Fibroblast of skin of left biceps (primary cell): ENCODE measurements around the gene CSAG1.
"Not testable (repeated sequence)": the region's sequence is repeated elsewhere in the genome, so short reads cannot be mapped to it uniquely, and the experiment has no call there.

Experiments used
- DNase-seq, 2 experiments: peaks; one replicate each; pipeline ENCODE4 v3.0.0-alpha.2; 2013; ENCODE audit warnings: low read depth in 2 of 2

CSAG1 gene

DNA sequence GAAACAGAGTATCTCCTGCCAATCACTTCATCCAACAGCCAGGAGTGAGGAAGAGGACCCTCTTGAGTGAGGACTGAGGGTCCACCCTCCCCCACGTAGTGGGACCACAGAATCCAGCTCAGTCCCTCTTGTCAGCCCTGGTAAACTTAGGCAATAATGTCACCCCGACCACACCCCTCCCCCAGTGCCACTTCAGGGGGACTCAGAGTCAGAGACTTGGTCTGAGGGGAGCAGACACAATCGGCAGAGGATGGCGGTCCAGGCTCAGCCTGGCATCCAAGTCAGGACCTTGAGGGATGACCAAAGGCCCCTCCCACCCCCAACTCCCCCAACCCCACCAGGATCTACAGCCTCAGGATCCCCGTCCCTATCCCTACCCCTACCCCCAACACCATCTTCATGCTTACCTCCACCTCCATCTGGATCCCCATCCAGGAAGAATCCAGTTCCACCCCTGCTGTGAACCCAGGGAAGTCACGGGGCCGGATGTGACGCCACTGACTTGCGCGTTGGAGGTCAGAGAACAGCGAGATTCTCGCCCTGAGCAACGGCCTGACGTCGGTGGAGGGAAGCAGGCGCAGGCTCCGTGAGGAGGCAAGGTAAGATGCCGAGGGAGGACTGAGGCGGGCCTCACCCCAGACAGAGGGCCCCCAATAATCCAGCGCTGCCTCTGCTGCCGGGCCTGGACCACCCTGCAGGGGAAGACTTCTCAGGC lies at the start of gene CSAG1, which contains the start of gene MAGEA12:
Gene CSAG1, minus strand, starts transcription at position 461 of the 715 bp plus-strand sequence. CDS start 1,261 bp downstream, outside the sequence.
Gene MAGEA12, plus strand, starts transcription at position 497 of the 715 bp plus-strand sequence. CDS start 2,405 bp downstream, outside the sequence.
- DNase-seq: no peak

DNA sequence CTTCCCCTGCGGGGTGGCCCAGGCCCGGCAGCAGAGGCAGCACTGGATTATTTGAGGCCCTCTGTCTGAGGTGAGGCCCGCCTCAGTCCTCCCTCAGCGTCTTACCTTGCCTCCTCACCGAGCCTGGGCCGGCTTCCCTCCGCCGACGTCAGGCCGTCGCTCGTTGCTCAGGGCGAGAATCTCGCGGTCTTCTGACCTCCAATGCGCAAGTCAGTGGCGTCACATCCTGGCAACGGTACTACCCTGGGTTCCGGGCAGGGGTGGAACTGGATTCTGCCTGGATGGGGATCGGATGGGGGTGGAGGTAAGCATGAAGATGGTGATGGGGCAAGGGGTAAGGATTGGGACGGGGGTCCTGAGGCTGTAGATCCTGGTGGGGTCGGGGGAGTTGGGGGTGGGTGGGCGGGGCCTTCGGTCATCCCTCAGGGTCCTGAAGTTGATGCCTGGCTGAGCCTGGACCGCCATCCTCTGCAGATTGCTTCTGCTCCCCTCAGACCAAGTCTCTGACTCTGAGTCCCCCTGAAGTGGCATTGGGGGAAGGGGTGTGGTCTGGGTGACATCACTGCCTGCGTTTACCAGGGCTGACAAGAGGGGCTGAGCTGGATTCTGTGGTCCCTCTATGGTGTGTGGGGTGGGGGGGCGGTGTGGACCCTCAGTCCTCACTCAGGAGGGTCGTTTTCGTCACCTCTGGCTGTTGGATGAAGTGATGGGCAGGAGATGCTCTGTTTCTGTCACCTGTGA lies 36.2 kb upstream of the CSAG1 start, which contains the start of gene MAGEA6:
Gene MAGEA6, minus strand, starts transcription at position 141 of the 741 bp plus-strand sequence. CDS start 2,039 bp downstream, outside the sequence.
- not testable (repeated sequence) for DNase-seq

GRCh38 chrX:152766562-152766961 lies 33.0 kb upstream of the CSAG1 start:
- DNase-seq: not testable (repeated sequence)

GRCh38 chrX:152761582-152761981 lies 28.1 kb upstream of the CSAG1 start:
- not testable (repeated sequence) for DNase-seq

DNA sequence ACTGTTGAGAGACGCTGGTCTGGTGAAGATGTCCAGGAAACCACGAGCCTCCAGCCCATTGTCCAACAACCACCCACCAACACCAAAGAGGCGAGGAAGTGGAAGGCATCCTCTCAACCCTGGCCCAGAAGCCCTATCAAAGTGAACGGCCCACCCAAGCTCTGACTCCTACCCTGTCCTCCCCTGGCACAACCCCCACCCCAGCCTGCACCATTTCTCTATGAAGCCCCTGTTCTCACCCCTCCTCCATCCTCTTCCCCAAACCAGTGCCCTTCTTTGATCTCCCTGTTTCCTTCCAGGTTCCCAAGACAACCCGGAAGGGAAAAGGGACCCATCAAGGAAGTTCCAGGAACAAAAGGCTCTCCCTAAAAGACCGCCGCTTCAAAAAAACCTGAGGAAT lies 26.0 kb upstream of the CSAG1 start:
- not testable (repeated sequence) for DNase-seq

- DNase-seq: not testable (repeated sequence)
These were observed 25.4 kb upstream of the CSAG1 start, which contains the start of gene CSAG3 for GRCh38 chrX:152758918-152759317. Gene CSAG3, plus strand, starts transcription at chrX:152759218.

GRCh38 chrX:152754871-152755270 lies 21.4 kb upstream of the CSAG1 start:
- not testable (repeated sequence) for DNase-seq

GRCh38 chrX:152753686-152754650 lies 20.4 kb upstream of the CSAG1 start, which contains the start of gene MAGEA2:
Gene MAGEA2, minus strand, starts transcription at chrX:152753842. Its CDS starts 2,479 bp downstream, at chrX:152751363.
- DNase-seq: not testable (repeated sequence)

DNA sequence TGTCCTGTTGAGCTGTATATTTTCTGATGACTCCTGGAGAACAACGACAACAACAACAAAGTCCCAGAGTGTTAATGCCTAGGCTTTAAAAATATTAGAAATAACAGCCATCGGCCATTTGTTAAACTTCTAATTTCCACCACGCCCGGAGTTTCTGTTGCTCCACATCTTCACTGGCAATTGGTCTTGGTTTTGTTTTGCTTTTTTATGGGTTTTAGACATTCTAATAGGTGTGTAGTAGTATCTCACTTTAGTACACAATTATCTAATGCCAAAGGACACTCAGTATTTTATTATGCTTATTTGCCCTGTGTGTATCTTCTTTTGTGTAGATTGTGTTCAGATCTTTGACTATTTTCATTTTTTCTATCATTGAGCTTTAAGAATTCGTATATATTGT lies 5.0 kb upstream of the CSAG1 start:
- DNase-seq: no peak

DNA sequence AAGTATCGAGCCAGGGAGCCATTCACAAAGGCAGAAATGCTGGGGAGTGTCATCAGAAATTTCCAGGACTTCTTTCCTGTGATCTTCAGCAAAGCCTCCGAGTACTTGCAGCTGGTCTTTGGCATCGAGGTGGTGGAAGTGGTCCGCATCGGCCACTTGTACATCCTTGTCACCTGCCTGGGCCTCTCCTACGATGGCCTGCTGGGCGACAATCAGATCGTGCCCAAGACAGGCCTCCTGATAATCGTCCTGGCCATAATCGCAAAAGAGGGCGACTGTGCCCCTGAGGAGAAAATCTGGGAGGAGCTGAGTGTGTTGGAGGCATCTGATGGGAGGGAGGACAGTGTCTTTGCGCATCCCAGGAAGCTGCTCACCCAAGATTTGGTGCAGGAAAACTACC lies 3.0 kb upstream of the CSAG1 start:
- DNase-seq: not testable (repeated sequence)

- DNase-seq: no peak
These were observed 2.5 kb upstream of the CSAG1 start for GRCh38 chrX:152735860-152736511.

- no peak for DNase-seq
These were observed 1.6 kb upstream of the CSAG1 start for GRCh38 chrX:152735101-152735500.

DNA sequence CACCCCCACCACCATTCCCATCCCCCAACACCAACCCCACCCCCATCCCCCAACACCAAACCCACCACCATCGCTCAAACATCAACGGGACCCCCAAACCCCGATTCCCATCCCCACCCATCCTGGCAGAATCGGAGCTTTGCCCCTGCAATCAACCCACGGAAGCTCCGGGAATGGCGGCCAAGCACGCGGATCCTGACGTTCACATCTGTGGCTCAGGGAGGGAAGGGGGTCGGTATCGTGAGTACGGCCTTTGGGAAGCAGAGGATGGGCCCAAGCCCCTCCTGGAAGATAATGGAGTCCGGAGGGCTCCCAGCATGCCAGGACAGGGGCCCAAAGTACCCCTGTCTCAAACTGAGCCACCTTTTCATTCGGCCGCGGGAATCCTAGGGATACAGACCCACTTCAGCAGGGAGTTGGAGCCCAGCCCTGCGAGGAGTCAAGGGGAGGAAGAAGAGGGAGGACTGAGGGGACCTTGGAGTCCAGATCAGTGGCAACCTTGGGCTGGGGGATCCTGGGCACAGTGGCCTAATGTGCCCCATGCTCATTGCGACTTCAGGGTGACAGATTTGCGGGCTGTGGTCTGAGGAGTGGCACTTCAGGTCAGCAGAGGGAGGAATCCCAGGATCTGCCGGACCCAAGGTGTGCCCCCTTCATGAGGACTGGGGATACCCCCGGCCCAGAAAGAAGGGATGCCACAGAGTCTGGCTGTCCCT lies 780 bp upstream of the CSAG1 start:
- not testable (repeated sequence) for DNase-seq

DNA sequence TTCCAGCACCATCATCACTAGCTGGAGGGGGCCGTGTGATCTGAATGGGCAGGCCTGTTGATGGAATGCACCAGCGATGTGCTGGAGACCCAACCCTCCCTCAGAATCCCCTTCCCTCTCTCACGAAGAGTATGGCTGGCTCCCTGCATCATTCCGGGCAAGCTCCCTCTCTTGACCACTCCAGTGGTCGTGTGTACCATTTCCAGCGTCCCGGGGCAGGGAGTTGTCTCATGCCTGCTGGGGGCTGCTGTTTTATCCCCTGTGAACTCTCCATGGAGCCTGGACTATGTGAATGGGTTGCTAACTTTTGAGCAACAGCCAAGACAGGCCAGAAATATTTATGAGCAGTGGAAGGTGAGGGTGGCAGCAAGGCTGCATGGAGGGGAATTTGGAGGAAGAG lies 8.1 kb downstream of the CSAG1 start:
- DNase-seq: no peak

DNA sequence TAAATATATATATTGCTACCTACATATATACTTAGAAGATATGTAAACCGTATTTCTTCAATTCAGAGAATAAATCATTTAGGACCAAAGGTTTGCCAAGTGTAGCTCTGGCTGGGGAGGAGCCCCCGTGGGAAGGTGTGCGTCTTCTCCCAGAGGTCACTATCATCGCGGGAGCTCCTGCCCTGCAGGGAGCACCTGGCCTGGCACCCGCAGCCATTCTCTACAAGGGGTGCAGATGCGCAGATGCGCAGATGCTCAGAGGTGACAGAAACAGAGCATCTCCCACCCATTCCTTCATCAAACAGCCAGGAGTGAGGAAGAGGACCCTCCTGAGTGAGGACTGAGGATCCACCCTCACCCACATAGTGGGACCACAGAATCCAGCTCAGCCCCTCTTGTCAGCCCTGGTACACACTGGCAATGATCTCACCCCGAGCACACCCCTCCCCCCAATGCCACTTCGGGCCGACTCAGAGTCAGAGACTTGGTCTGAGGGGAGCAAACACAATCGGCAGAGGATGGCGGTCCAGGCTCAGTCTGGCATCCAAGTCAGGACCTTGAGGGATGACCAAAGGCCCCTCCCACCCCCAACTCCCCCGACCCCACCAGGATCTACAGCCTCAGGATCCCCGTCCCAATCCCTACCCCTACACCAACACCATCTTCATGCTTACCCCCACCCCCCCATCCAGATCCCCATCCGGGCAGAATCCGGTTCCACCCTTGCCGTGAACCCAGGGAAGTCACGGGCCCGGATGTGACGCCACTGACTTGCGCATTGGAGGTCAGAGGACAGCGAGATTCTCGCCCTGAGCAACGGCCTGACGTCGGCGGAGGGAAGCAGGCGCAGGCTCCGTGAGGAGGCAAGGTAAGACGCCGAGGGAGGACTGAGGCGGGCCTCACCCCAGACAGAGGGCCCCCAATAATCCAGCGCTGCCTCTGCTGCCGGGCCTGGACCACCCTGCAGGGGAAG lies 19.4 kb downstream of the CSAG1 start, which contains the start of gene MAGEA2B:
Gene MAGEA2B, plus strand, starts transcription at position 814 of the 973 bp plus-strand sequence. CDS start 2,479 bp downstream, outside the sequence.
- not testable (repeated sequence) for DNase-seq

GRCh38 chrX:152713195-152713594 lies 20.3 kb downstream of the CSAG1 start:
- not testable (repeated sequence) for DNase-seq

DNA sequence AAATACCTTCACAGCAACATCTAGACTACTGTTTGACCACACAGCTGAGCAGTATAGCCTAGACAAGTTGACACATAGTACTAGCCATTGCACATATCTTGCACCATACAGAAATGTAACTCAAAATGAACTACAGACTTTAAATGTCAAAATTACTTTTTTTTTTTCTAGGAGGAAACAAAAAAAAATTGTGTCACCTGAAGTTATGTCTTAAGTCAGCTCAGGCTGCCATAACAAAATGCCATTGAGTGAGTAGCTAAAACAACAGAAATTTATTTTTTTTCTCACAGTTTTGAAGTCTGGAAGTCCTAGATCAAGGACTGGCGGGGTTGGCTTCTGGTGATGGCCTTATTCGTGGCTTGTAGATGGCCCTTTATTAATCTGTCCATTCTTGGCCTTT lies 24.3 kb downstream of the CSAG1 start, which contains the start of gene CSAG2:
Gene CSAG2, minus strand, starts transcription at position 101 of the 400 bp plus-strand sequence. CDS start 161 bp downstream, outside the sequence.
- not testable (repeated sequence) for DNase-seq

GRCh38 chrX:152706500-152706899 lies 27.0 kb downstream of the CSAG1 start:
- not testable (repeated sequence) for DNase-seq
